ENCODE data around the gene ZNF175.

DNA sequence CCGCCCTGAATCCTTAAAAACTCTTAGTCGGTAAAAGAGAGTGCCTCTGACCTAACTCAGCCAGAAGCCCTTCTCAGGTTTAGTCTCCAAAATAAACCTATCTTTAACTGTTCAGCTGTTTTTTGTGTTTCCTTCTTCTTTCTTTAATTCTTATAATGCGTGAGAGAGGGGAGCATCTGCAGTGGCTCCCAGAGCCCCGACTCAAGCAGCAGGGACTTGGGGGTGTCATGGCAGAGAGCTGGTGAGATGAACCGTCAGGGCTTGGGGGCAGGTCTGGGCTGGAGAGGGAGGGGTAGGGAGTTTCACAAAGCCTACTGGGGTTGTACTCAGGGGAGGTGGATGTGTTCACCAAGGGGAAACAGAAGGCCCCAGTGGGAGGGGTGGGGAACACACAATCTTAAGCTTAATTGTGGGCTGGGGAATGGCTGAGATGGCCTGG lies 22.9 kb upstream of the ZNF175 start:
- TF ChIP-seq FOXK2 (IDR thresholded peaks at IDR 0.05) (no peak), HDGF (IDR thresholded peaks at IDR 0.05; ENCODE audit: borderline replicate concordance) (no peak), SP1 (IDR thresholded peaks at IDR 0.05) (no peak), FOXM1 (IDR thresholded peaks at IDR 0.05; ENCODE audit: borderline replicate concordance) (no peak), FOXA1 (IDR thresholded peaks at IDR 0.05) (no peak), CTBP1 (IDR thresholded peaks at IDR 0.05; ENCODE audit: borderline replicate concordance) (no peak), NFRKB (IDR thresholded peaks at IDR 0.05) (no peak), ZNF384 (IDR thresholded peaks at IDR 0.05) (no peak), ARNT (IDR thresholded peaks at IDR 0.05) (no peak), SUZ12 (IDR thresholded peaks at IDR 0.05) (no peak), TARDBP (IDR thresholded peaks at IDR 0.05) (no peak)
